ENCODE measurements around the gene TSTD1.
"Not testable (repeated sequence)": the region's sequence is repeated elsewhere in the genome, so short reads cannot be mapped to it uniquely, and the experiment has no call there.

The TSTD1 gene

DNA sequence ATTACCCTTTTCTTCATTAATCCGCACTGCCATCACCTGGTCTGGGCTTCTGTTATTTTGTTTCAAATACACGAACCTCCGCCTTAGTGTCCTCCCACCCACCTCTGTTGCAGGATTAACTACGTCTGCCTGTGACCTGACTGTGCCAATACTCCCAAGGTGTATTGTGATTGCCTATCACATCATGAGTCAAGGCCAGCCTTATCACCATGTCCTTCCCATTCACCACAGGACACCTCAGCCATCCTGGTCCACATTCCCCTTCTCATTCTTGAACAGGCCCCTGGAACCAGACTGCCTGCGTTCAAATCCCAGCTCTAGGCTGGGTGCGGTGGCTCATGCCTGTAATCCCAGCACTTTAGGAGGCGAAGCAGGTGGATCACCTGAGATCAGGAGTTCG lies 32.2 kb downstream of the TSTD1 start:
- no peak for DNase-seq

DNA sequence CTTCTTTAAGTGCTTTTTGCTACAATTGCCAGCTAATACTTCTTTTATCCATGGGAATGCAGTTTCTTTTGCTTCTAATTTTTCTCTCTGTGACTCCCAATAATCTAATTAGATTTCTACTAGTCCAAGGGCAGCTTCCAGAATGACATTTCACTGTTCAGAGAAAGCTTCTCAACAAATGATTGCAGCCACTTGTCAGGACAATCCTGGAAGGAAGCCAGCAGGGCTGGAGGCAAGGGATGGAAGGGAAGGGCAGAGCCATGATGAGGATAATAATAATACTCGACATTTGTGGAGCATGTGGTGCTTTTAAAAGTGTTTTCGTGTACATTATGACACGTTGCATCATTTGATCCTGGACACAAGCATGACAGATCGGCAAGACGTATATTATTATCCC lies 37.2 kb downstream of the TSTD1 start:
- DNase-seq: no peak

DNA sequence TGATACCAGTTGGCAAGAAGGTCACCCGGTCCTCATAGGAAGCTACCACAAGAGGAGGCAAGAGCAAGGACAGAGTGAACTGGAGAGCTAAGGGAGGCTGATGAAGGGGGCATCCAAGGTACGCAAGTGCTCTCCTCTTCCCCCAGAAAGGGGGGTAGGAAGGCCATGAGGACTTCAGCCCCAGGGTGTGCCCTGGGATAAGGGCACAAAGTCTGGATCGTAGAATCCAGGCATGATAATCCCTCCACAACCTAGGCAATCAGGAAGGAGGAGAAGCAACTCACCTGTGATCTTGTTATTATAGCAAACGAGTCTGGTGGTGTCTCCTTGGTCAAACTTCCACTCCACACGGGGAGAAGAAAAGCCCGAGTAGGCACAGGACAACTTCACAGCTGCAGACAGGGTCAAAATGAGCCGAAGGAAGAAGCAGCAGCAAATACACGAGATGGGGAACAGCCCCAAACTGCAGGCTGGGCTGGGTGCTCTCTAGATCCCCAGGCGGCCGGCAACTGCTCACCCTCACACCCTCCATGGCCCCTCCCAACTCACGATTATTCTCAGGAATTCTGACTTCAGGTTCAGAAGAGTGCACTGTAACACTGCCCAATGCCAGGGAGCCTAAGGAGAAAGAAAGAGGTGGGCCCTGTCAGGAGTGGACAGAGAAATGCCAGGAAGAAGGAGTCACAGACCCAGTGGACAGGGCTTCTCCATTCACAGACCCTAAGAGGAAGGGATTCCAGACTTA lies 37.9 kb downstream of the TSTD1 start:
- no peak for DNase-seq

DNA sequence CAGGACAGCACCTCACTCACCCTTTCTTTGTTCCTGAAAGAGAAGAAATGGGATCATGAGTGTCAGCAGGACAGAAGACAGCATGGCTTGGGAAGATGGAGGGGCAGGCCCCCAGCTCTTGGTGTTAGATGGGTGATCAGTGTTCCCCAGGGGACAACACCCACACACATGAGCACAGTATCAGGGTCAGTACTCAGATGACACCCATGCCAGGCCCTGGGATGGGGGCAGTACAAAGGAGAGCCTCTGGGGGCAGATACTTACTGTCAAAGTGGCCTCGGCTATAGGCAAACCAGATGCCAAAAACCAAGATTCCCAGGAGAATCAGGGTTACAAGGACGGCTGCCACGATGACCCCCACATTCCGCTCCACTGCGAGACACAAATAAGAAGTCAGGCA lies 39.4 kb downstream of the TSTD1 start:
- no peak for DNase-seq

DNA sequence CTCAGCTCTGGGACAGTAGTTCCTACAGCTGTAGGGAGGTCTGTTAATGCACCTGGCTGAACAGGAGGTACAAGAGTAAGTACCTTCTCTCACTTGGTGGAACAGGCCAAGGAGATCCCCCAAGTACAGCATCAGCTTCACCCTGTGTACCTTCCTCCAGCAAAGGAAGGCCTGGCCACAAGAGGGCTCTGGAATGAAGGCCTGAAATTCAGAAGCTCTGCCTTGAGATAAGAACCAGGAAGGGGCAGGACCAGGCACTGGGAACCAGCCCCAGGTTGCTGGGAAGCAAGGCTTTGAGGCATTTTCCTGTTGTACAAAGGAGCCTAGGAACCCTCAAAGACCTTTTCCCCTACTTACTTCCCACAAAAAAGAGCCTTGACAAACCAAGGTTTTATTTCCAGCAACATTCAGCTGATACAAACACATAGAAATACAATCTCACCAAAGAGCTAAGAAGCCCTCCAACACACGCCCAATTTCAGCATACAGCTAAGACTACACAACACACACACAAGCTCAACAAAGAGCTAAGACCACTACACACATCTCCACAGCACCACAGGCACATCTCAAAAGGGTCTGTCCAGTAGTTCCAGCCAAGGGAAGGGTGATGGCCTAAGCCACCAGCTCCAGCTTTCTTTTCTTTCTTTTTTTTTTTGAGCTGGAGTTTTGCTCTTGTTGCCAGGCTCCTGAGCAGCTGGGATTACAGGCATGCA lies 41.3 kb downstream of the TSTD1 start:
- no peak for DNase-seq

DNA sequence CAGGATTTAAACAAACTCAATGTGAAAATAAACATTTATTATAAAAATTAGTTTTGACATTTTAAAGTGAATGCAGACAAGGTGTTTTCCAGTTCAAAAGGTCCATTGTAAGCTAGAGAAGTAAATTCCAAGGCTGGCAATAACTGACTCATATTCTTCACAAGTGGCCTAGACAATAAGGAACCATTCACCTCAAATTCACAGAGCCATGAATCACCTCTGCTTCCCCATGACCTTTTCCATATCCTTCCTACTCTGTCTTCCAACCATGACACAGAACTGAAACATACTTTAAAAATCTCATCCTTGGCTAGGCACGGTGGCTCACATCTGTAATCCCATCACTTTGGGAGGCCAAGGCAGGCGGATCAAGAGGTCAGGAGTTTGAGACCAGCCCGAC lies 42.6 kb downstream of the TSTD1 start:
- DNase-seq: no peak

DNA sequence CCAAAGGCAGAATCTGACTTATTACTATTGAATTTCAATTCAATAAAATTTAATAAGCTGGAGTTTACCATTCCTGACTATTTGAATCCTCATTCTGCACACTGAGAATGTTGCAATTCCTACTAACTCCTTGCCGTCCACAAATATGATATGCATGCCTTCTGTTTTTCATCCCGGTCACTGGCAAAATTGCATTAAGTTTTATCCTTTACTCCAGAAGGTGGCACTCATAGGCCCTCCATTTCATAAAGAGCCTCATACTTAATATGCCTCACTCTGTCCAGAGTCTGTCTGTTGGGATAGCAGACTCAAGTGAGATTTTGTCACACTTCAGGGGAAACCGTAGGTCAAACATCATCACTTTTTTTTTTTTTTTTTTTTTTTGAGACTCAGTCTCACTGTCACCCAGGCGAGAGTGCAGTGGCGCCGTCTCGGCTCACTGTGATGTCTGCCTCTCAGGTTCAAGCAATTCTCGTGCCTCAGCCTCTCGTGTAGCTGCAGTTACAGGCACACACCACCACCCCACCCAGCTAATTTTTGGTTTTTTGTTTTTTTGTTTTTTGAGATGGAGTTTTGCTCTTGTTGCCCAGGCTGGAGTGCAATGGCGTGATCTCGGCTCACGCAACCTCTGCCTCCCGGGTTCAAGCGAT lies 45.1 kb downstream of the TSTD1 start:
- DNase-seq: no peak

DNA sequence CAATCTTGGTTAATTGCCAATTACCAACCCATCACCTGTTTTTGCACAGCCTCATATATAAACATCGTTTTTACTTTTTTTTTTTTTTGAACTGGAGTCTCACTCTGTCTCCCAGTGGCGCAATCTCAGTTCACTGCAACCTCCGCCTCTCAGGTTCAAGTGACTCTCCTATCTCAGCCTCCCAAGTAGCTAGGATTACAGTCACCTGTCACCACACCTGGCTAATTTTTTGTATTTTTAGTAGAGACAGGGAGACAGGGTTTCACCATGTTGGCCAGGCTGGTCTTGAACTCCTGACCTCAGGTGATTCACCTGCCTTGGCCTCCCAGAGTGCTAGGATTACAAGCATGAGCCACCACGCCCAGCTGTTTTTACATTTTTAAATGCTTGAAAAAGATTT lies 46.7 kb downstream of the TSTD1 start:
- not testable (repeated sequence) for DNase-seq
